Subcutaneous adipose tissue (tissue), 4 donors: Measurements from ENCODE around the gene NRARP. TPM values are rescaled to one million over a fixed set of nuclear protein-coding genes. Genes with fewer than 3 reads are reported as not detected.

Experiments used
- total RNA-seq, 4 donors: library from RNA; depleted of rRNA; stranded (reverse); fragments of >200 nt; gene quantifications; one replicate each; pipeline ENCODE4 v1.1.0, GENCODE V29; 2016
- TF ChIP-seq, protein P1 (sequence below): fragments of 450-650 bp; IDR thresholded peaks from one replicate; pipeline ENCODE4 v1.5.1; 2016; ENCODE audit warnings: low read depth, mild to moderate bottlenecking, control low read depth, antibody characterized with exemption, moderate library complexity

NRARP gene, protein sequence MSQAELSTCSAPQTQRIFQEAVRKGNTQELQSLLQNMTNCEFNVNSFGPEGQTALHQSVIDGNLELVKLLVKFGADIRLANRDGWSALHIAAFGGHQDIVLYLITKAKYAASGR
- total RNA-seq, result 10 to 100 TPM in 1 of 4 donors, 1 to 10 TPM in 2, under 1 TPM in 1; 0.51 to 11.5 (median 2.9) TPM

DNA sequence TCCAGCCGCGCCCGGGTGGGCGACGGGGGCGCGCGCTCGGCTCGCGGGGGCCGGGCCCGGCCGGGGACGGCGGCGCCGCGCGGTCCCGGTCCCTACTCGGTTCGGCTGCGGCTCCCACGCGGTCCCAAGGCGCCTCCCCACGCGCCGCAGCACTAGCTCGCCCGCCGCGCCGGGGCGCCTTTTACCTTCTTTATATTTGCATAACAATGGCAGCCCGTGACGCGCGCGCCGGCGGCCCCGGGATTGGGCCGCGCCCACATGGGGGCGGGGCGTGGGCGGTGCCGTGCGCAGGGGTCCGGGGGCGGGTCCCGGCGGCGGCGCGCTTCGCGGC lies at the start of gene NRARP:
Gene NRARP, minus strand, starts transcription at position 154 of the 331 bp plus-strand sequence. CDS start 343 bp downstream, outside the sequence.
- TF ChIP-seq, protein P1, sequence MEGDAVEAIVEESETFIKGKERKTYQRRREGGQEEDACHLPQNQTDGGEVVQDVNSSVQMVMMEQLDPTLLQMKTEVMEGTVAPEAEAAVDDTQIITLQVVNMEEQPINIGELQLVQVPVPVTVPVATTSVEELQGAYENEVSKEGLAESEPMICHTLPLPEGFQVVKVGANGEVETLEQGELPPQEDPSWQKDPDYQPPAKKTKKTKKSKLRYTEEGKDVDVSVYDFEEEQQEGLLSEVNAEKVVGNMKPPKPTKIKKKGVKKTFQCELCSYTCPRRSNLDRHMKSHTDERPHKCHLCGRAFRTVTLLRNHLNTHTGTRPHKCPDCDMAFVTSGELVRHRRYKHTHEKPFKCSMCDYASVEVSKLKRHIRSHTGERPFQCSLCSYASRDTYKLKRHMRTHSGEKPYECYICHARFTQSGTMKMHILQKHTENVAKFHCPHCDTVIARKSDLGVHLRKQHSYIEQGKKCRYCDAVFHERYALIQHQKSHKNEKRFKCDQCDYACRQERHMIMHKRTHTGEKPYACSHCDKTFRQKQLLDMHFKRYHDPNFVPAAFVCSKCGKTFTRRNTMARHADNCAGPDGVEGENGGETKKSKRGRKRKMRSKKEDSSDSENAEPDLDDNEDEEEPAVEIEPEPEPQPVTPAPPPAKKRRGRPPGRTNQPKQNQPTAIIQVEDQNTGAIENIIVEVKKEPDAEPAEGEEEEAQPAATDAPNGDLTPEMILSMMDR, result no peak

DNA sequence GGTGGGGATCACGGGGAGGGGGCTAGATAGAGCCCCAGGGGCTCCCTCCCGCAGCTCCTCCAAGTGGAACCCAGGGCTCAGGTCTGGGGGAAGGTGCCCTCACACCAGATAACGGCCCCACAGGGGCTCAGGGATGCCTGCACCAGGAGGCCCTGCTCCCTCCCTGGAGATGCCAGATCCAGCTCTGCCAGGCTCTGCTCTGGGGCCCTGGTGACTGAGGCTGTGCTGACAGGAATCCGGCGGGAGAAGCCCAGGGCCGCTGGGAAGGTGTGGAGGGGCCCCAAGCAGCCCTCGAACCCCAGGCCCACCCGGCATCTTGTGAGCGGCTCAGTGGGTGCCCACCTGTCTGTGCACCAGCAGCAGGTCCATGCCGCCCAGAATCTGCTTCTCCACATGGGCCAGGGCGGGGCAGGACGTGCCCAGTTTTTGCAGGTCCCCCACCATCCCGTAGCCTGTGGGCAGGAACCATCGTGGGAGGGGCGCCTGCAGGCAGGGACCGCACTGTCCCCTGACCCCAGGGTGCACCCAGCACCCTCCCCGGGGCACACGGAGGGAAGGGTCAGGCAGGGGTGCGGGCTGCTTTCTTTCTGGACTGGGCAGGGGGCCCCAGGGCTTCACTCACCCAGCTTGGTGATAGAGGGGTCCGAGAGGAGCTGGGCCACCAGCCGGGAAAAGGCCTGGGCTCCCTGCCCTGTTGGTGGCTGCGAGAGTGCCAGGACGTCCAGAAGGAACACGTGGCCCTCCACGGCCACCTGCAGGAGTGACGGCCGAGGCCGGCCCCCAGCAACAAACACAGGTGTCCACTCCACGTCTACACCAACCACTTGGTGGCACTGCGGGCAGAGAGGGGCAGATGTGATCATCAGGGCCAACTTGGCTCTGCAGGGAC lies 48.9 kb upstream of the NRARP start:
- TF ChIP-seq, protein P1, result no peak

DNA sequence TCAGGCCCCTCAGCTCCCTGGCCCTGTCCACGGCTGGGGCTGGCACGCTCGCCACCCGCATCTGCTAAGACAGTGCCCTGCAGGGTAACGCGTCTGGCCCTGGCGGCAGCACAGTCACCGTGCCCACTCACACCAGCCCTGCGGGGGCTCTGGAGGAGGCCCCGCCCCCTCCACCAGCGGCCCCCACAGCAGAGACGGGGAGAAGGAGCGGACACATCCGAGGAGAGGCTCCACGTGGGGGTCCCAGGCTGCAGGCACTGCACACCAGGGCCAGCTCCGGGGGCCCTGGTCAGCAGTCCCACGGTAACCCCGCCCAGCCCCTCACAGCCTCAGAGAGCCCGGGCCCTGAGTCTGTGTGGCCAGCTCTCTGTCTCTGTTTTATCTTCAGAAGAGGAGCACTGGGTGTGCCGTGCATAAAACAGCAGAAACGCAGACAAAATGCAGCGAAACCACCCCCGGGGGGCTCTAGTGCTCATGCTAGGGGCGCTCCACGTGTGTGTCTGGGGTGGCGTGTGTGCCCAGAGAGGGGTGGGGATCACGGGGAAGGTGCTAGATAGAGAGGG lies 47.5 kb upstream of the NRARP start:
- TF ChIP-seq, protein P1, result no peak

DNA sequence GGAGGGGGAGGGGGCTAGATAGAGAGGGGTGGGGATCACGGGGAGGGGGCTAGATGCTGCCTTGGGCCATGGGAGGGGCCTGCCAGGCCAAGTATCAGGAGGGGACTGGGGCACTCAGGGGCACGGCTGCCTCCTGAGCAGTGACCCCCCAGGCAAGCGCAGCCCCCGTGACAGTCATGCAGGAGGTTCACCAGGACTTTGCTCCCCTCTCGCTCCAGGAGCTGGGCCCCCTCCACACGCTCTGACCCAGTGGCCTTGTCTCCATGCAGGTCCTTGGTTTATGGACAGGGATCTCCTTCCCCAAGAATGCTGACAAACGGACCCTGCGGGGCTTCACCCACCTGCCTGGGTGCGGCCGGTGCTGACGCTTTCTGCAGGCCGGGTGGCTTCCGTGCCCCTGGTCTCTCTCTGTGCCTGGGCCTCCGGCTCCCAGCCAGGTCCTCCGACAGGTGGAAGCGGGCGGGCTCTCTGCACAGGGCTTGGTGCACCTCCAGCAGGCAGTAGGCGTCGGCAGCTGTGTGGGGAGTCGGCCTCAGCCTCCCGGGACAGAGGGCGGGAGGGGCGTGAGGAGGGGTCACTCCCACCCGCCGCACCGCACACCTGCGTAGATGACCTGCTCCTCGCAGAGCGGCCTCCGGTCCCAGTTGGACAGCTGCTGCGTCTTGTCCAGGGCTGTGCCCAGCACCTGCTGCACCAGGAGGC lies 46.8 kb upstream of the NRARP start:
- TF ChIP-seq, protein P1, result no peak

DNA sequence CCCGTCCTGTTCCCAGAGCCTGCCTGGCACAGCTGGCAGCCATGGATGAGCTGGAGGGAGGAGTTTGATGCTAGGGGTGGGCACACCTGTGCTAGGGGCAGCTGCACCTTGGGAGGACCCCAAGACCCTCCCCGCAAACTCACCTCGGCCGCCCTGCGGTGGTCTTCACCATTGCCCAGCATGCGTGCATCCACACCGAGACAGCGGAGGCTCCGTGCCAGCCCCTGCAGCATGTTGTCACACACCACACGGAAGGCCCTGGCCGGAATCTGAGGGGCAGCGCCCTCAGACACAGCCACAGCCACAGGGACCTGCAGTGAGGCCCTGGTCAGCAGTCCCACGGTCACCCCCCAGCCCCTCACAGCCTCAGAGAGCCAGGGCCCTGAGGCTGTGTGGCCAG lies 45.9 kb upstream of the NRARP start:
- TF ChIP-seq, protein P1, result no peak

DNA sequence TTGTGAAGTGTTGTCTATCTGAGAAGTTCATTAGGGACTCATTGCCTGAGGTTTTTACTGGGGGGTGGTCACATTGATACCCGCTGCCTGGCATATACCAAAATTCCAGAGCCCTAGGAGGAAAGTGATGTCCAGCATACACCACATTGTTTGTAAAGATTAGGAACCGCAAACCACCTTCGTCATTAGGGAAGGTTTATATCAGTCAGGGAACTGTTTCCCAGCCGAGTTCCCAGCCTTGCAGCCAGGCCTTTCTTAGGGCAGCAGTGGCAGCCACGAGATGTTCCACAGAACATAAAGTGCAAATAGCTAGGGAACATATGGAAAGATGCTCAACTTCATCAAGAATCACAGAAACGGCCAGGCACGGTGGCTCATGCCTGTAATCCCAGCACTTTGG lies 40.4 kb upstream of the NRARP start:
- TF ChIP-seq, protein P1, result no peak

DNA sequence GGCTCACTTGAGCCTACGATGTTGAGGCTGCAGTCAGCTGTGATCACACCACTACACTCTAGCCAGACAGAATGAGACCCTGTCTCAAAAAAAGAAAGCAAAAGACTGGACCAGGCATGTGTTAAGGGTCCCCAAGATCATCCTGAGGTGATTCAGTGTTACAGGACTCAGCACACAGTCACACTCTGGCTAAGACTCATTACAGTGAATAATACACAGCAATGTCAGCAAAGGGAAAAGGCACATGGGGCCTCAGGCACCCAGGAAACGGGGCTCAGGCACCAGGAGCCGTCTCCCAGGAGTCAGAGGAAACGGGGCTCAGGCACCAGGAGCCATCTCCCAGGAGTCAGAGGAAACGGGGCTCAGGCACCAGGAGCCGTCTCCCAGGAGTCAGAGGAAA lies 39.2 kb upstream of the NRARP start:
- TF ChIP-seq, protein P1, result no peak
